Immature natural killer cell (primary cell): ENCODE data around the gene NDEL1. TPM values are rescaled to one million over a fixed set of nuclear protein-coding genes. Genes with fewer than 3 reads are reported as not detected.

Experiments used
- DNase-seq, 3 donors: peaks; one replicate each; pipeline ENCODE4 v3.0.0; 2022; ENCODE audit warnings: mixed read lengths in 1 of 3
- H3K27ac Mint-ChIP-seq, 6 donors: one replicate each; pipeline ENCODE4 v1.8.0; 2020; ENCODE audit warnings: mixed read lengths in 6 of 6, mild to moderate bottlenecking in 5 of 6, inconsistent platforms in 4 of 6, moderate library complexity in 3 of 6
- H3K27me3 Mint-ChIP-seq, 3 donors: one replicate each; pipeline ENCODE4 v1.8.0; 2020 to 2021; ENCODE audit warnings: low read depth in 3 of 3, mild to moderate bottlenecking in 3 of 3, mixed read lengths in 3 of 3, moderate library complexity in 3 of 3, inconsistent platforms in 1 of 3
- H3K36me3 Mint-ChIP-seq, 3 donors: one replicate each; pipeline ENCODE4 v1.8.0; 2020; ENCODE audit warnings: mixed read lengths in 3 of 3, inconsistent platforms in 2 of 3, mild to moderate bottlenecking in 2 of 3
- H3K4me1 Mint-ChIP-seq, 2 donors: one replicate each; pipeline ENCODE4 v1.8.0; 2020; ENCODE audit warnings: inconsistent platforms in 2 of 2, mild to moderate bottlenecking in 2 of 2, mixed read lengths in 2 of 2, moderate library complexity in 1 of 2
- H3K4me3 Mint-ChIP-seq, 5 donors: one replicate each; pipeline ENCODE4 v1.8.0; 2020; ENCODE audit warnings: mild to moderate bottlenecking in 5 of 5, mixed read lengths in 5 of 5, inconsistent platforms in 3 of 5, moderate library complexity in 3 of 5
- H3K9me3 Mint-ChIP-seq, 6 donors: one replicate each; pipeline ENCODE4 v1.8.0; 2020; ENCODE audit warnings: mild to moderate bottlenecking in 6 of 6, mixed read lengths in 6 of 6, inconsistent platforms in 4 of 6, moderate library complexity in 3 of 6
- polyA plus RNA-seq, 3 donors: library from polyadenylated mRNA; unstranded; fragments of 300-500 nt; fragmentation: Illumina TruSeq; gene quantifications; one replicate each; pipeline ENCODE4 v1.2.3, GENCODE V29; 2021

NDEL1 gene
- polyA plus RNA-seq, 3 donors from 2014 or later = 37.2 to 75.0 (median 54.4) TPM

DNA sequence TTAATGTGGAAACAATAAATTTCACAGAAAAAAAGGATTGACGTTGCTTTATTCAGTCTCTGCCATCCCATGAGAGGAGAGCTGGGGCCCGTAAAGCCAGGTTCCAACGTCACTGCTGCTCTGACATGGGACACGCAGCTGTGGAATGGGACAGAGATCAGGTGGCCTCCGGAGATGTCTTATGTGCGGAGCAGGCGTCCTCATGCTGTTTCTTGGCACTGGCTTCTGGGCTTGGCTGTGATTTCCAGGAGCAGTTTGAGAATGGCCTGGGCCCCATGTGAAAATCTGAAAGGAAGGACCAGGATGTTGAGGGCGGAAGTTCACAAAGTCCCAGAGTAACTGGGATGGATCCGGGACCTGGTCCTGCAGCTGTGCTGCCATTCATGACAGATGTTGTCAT lies 32.4 kb downstream of the NDEL1 start:
- Mint-ChIP-seq H3K4me3 (no peak overlapping the region), H3K4me1 (peaks cover 9 to 36% of the 10 kb centered on the region in 2 donors), H3K27me3 (peaks cover 0 to 11% (median 0%) of the 10 kb centered on the region in 3 donors), H3K9me3 (no peaks in the 10 kb centered on the region), H3K27ac (no peak overlapping the region), H3K36me3 (peaks cover 0 to 32% (median 7%) of the 10 kb centered on the region in 3 donors)
- no peak for DNase-seq

GRCh38 chr17:8468980-8469379 lies 33.3 kb downstream of the NDEL1 start:
- no peak overlapping the region for H3K27ac Mint-ChIP-seq
- H3K36me3 Mint-ChIP-seq = peaks cover 0 to 26% (median 5%) of the 10 kb centered on the region in 3 donors
- H3K9me3 Mint-ChIP-seq = no peaks in the 10 kb centered on the region
- H3K27me3 Mint-ChIP-seq = peaks cover 0 to 10% (median 0%) of the 10 kb centered on the region in 3 donors
- H3K4me1 Mint-ChIP-seq = peaks cover 6 to 28% of the 10 kb centered on the region in 2 donors
- no peak for DNase-seq
- no peak overlapping the region for H3K4me3 Mint-ChIP-seq

- peaks cover 3 to 18% of the 10 kb centered on the region in 2 donors for H3K4me1 Mint-ChIP-seq
- no peaks in the 10 kb centered on the region for H3K9me3 Mint-ChIP-seq
- H3K4me3 Mint-ChIP-seq = no peak overlapping the region
- H3K27me3 Mint-ChIP-seq = peaks cover 0 to 10% (median 0%) of the 10 kb centered on the region in 3 donors
- no peak for DNase-seq
- H3K36me3 Mint-ChIP-seq = peaks cover 4 to 27% (median 10%) of the 10 kb centered on the region in 3 donors
- H3K27ac Mint-ChIP-seq = peak overlapping the region in 1 of 6 donors; percentile 16
Measured at GRCh38 chr17:8469964-8470363, 34.3 kb downstream of the NDEL1 start.

DNA sequence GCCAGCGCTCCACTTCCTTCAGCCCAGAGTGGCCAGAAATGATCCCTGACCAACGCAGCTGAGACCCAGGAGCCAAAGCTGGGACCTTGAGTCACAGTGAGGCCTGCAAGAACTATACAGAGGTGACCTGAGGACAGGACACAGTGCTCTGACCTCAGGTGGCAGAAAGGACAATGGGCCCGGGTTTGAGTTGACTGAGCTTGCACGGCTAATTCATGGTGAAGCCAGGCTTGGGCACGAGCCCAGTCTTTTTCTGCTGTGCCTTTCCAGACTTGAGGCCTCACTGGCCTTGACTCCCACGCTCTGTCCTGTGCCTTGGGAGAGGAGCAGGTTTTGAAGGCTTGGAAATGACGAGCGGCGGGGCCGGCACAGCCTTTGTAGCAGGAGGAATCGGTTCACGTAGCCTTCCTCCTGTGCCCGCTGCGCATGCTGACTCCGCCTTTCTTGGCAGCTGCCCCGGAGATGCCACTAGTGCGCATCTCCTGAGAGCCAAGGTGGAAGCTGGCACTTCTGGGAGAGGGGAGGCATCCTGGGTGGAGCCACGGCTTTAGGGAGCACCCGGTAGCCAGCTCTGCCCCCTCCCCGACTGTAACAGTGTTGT lies 34.9 kb downstream of the NDEL1 start:
- Mint-ChIP-seq H3K9me3 (no peaks in the 10 kb centered on the region), H3K27me3 (peaks cover 0 to 12% (median 0%) of the 10 kb centered on the region in 3 donors), H3K36me3 (peaks cover 4 to 28% (median 10%) of the 10 kb centered on the region in 3 donors), H3K4me3 (no peak overlapping the region), H3K4me1 (peaks cover 3 to 12% of the 10 kb centered on the region in 2 donors), H3K27ac (no peak overlapping the region)
- no peak for DNase-seq

GRCh38 chr17:8472663-8473062 lies 37.0 kb downstream of the NDEL1 start:
- no peak overlapping the region for H3K4me3 Mint-ChIP-seq
- H3K27ac Mint-ChIP-seq = no peak overlapping the region
- H3K9me3 Mint-ChIP-seq = no peaks in the 10 kb centered on the region
- H3K27me3 Mint-ChIP-seq = peaks cover 0 to 12% (median 0%) of the 10 kb centered on the region in 3 donors
- peaks cover 4 to 27% (median 14%) of the 10 kb centered on the region in 3 donors for H3K36me3 Mint-ChIP-seq
- no peak for DNase-seq
- peaks cover 2 to 5% of the 10 kb centered on the region in 2 donors for H3K4me1 Mint-ChIP-seq

DNA sequence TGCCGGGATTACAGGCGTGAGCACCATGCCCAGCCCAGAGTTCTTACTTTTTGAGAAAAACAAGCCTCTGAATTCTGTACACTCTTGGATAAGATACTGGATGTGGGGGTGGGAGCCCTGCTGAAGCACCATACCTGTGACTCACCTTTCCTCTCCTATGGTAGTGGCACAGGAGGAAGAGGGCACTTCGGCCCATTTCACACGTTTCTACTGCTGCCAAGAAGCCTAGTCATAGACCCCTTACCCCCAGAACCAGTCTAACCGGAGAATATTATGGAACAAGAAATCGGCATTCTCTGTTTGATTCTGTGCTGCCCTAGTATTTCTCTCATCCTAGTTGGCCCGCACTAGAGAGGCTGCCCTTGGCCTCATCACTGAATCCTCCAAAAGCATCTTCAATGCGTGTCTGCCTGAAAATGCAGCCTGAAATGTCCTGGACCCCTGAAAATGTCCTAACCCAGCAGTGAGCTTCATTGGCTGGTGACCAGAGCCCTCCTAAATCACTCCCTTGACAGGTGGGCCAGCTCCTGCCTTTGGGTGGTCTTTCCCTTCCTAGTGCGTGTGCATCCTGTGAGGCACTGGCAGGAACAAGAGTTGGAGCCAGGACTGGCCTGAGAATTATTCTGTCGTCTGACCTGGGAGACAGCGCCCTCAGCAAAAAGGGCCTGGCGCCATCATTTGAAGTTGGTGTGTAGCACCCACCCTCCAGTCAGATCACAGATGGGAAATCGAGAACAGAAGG lies 37.9 kb downstream of the NDEL1 start:
- no peaks in the 10 kb centered on the region for H3K9me3 Mint-ChIP-seq
- no peak for DNase-seq

GRCh38 chr17:8474826-8475225 lies 39.1 kb downstream of the NDEL1 start:
- no peak for DNase-seq
- Mint-ChIP-seq H3K4me1 (peaks cover 2 to 5% of the 10 kb centered on the region in 2 donors), H3K4me3 (no peak overlapping the region), H3K27ac (peak overlapping the region in 2 of 6 donors; percentile 17 to 40), H3K36me3 (peaks cover 7 to 26% (median 9%) of the 10 kb centered on the region in 3 donors), H3K9me3 (no peaks in the 10 kb centered on the region), H3K27me3 (peaks cover 0 to 12% (median 0%) of the 10 kb centered on the region in 3 donors)

More for the DNA sequence above, 37.9 kb downstream of the NDEL1 start:
- H3K27me3 Mint-ChIP-seq = peaks cover 0 to 12% (median 0%) of the 10 kb centered on the region in 3 donors
- H3K36me3 Mint-ChIP-seq = peaks cover 4 to 26% (median 9%) of the 10 kb centered on the region in 3 donors
- peak overlapping the region in 1 of 6 donors; percentile 2 for H3K27ac Mint-ChIP-seq
- no peak overlapping the region for H3K4me3 Mint-ChIP-seq
- peaks cover 2 to 5% of the 10 kb centered on the region in 2 donors for H3K4me1 Mint-ChIP-seq

DNA sequence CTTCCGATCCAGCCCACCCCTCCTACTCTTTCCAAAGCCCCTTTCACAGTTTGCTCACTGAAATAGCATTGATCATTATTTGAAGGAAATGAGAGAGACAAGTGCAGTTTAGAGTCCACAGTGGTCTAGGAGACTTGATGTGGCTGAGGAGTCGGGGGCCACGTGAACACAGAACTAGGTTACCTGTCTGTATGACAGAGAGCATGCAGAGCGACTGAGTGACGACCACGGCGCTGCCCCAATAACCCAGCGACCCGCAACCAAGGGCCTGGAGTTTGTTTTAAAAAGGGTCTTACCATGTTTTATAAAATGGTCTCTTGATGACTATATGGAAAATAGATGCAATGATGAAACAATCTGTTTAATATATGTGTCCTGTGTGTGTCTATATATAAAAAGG lies 39.5 kb downstream of the NDEL1 start:
- Mint-ChIP-seq H3K4me3 (no peak overlapping the region), H3K27me3 (peaks cover 0 to 12% (median 0%) of the 10 kb centered on the region in 3 donors), H3K4me1 (peaks cover 2 to 5% of the 10 kb centered on the region in 2 donors), H3K27ac (peak overlapping the region in 1 of 6 donors; percentile 17), H3K36me3 (peaks cover 9 to 26% (median 9%) of the 10 kb centered on the region in 3 donors), H3K9me3 (no peaks in the 10 kb centered on the region)
- no peak for DNase-seq

- DNase-seq = no peak
- Mint-ChIP-seq H3K4me3 (no peak overlapping the region), H3K36me3 (peaks cover 12 to 26% (median 12%) of the 10 kb centered on the region in 3 donors), H3K9me3 (no peaks in the 10 kb centered on the region), H3K4me1 (peaks cover 2 to 5% of the 10 kb centered on the region in 2 donors), H3K27ac (no peak overlapping the region), H3K27me3 (peaks cover 0 to 12% (median 2%) of the 10 kb centered on the region in 3 donors)
Measured at GRCh38 chr17:8475781-8476180, 40.1 kb downstream of the NDEL1 start.

GRCh38 chr17:8476741-8477140 lies 41.1 kb downstream of the NDEL1 start:
- no peak overlapping the region for H3K27ac Mint-ChIP-seq

GRCh38 chr17:8477171-8477570 lies 41.5 kb downstream of the NDEL1 start:
- DNase-seq = no peak
- no peak overlapping the region for H3K27ac Mint-ChIP-seq
- H3K27me3 Mint-ChIP-seq = peaks cover 0 to 9% (median 2%) of the 10 kb centered on the region in 3 donors
- H3K9me3 Mint-ChIP-seq = no peaks in the 10 kb centered on the region
- H3K4me1 Mint-ChIP-seq = no peaks in the 10 kb centered on the region
- H3K36me3 Mint-ChIP-seq = peaks cover 12 to 23% (median 12%) of the 10 kb centered on the region in 3 donors
- H3K4me3 Mint-ChIP-seq = no peak overlapping the region

More at GRCh38 chr17:8476741-8477140, 41.1 kb downstream of the NDEL1 start:
- Mint-ChIP-seq H3K27me3 (peaks cover 0 to 10% (median 2%) of the 10 kb centered on the region in 3 donors), H3K4me3 (no peak overlapping the region), H3K36me3 (peaks cover 12 to 26% (median 12%) of the 10 kb centered on the region in 3 donors), H3K9me3 (no peaks in the 10 kb centered on the region), H3K4me1 (no peaks in the 10 kb centered on the region)
- DNase-seq = no peak

GRCh38 chr17:8477715-8478441 lies 42.2 kb downstream of the NDEL1 start:
- Mint-ChIP-seq H3K4me3 (no peak overlapping the region), H3K9me3 (no peaks in the 10 kb centered on the region), H3K27me3 (peaks cover 0 to 3% (median 2%) of the 10 kb centered on the region in 3 donors), H3K27ac (peak overlapping the region in 1 of 6 donors; percentile 57), H3K36me3 (peaks cover 13 to 27% (median 14%) of the 10 kb centered on the region in 3 donors), H3K4me1 (no peaks in the 10 kb centered on the region)
- no peak for DNase-seq

GRCh38 chr17:8479431-8479947 lies 43.8 kb downstream of the NDEL1 start:
- H3K27me3 Mint-ChIP-seq = peaks cover 0 to 2% (median 2%) of the 10 kb centered on the region in 3 donors
- no peak overlapping the region for H3K27ac Mint-ChIP-seq
- peaks cover 0 to 7% (median under 1%) of the 10 kb centered on the region in 6 donors for H3K9me3 Mint-ChIP-seq
- H3K36me3 Mint-ChIP-seq = peaks cover 21 to 32% (median 26%) of the 10 kb centered on the region in 3 donors
- no peaks in the 10 kb centered on the region for H3K4me1 Mint-ChIP-seq
- no peak overlapping the region for H3K4me3 Mint-ChIP-seq
- no peak for DNase-seq
